Measurements from ENCODE around the gene CACNA1A. TPM values are rescaled to one million over a fixed set of nuclear protein-coding genes. Genes with fewer than 3 reads are reported as not detected.

CACNA1A gene
- total RNA-seq, 1 donor from 2014 or later = 16.5 TPM

DNA sequence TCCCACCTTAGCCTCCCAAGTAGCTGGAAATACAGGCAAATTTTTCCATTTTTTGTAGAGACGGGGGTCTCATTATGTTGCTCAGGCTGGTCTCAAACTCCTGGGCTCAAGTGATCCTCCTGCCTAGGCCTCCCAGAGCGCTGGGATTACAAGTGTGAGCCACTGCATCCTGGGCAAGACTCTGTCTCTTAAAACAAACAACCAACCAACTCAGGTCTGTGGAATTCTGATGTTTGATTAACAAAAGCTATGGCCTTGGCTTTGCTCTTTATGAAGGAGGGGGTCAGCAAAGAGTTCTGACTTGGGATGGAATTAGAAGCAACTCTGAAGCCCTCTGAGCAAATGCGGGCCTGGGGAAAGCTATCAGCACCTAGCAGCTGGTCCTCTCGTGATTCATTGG lies 238.4 kb downstream of the CACNA1A start:
- Histone ChIP-seq H3K27ac (no peak overlapping the region), H3K9me3 (ENCODE audit: low read depth) (no peaks in the 10 kb centered on the region), H3K4me1 (no peaks in the 10 kb centered on the region), H3K4me2 (no peak overlapping the region), H3K27me3 (no peaks in the 10 kb centered on the region), H3F3A (ENCODE audit: low read depth) (no peaks in the 10 kb centered on the region), H3K79me2 (ENCODE audit: low read depth) (no peaks in the 10 kb centered on the region), H3K9ac (no peak overlapping the region), H4K20me1 (ENCODE audit: low read depth) (no peaks in the 10 kb centered on the region), H3K4me3 (no peak overlapping the region), H2AFZ (replicated peaks) (no peak overlapping the region), H3K36me3 (no peaks in the 10 kb centered on the region)
- TF ChIP-seq EZH2 (IDR thresholded peaks at IDR 0.05) (no peak), EZH2phosphoT487 (IDR thresholded peaks at IDR 0.05) (no peak)
- TF ChIP-seq, protein P1, sequence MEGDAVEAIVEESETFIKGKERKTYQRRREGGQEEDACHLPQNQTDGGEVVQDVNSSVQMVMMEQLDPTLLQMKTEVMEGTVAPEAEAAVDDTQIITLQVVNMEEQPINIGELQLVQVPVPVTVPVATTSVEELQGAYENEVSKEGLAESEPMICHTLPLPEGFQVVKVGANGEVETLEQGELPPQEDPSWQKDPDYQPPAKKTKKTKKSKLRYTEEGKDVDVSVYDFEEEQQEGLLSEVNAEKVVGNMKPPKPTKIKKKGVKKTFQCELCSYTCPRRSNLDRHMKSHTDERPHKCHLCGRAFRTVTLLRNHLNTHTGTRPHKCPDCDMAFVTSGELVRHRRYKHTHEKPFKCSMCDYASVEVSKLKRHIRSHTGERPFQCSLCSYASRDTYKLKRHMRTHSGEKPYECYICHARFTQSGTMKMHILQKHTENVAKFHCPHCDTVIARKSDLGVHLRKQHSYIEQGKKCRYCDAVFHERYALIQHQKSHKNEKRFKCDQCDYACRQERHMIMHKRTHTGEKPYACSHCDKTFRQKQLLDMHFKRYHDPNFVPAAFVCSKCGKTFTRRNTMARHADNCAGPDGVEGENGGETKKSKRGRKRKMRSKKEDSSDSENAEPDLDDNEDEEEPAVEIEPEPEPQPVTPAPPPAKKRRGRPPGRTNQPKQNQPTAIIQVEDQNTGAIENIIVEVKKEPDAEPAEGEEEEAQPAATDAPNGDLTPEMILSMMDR (IDR thresholded peaks at IDR 0.05) = no peak
- H3K36me3 Mint-ChIP-seq = peaks cover 6% of the 10 kb centered on the region
- DNase-seq (ENCODE audit: low spot score) = no peak
- H3K9me3 Mint-ChIP-seq = peaks cover 21% of the 10 kb centered on the region
- no peak overlapping the region for H3K27ac Mint-ChIP-seq
- H3K4me3 Mint-ChIP-seq = no peak overlapping the region
- peaks cover 4% of the 10 kb centered on the region for H3K27me3 Mint-ChIP-seq (ENCODE audit: insufficient read depth, low read depth)
- H3K4me1 Mint-ChIP-seq = no peaks in the 10 kb centered on the region

GRCh38 chr19:13267131-13267530 lies 239.1 kb downstream of the CACNA1A start:
- no peak overlapping the region for H3K27ac Mint-ChIP-seq
- H3K9me3 ChIP-seq (ENCODE audit: low read depth) = no peaks in the 10 kb centered on the region

DNA sequence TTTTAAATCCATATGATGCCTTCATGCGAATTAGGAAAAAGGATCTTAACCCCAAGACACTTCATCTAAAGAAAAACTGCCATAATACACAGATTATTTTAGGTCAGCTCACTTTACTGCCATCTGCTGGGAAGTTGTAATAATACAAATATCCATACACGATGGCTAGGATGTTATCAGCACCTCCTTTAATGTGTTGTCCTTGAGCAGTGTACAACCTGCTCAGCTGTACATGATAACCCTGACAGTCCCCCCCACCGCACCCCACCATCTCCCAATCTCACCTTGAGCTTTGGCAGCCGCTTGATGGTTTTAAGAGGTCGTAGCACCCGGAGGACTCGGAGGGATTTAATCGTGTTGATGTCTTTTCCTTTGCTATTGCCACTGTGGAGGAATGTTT lies 243.8 kb downstream of the CACNA1A start:
- peak; percentile 22 for DNase-seq (ENCODE audit: low spot score)
- H3K9me3 ChIP-seq (ENCODE audit: low read depth) = no peaks in the 10 kb centered on the region

More at GRCh38 chr19:13267131-13267530, 239.1 kb downstream of the CACNA1A start:
- Histone ChIP-seq H3K9ac (no peak overlapping the region), H3K27ac (no peak overlapping the region), H3K4me2 (no peak overlapping the region), H3F3A (ENCODE audit: low read depth) (no peaks in the 10 kb centered on the region), H2AFZ (replicated peaks) (no peak overlapping the region), H3K79me2 (ENCODE audit: low read depth) (no peaks in the 10 kb centered on the region), H3K4me1 (no peaks in the 10 kb centered on the region), H3K4me3 (no peak overlapping the region), H3K27me3 (no peaks in the 10 kb centered on the region), H3K36me3 (no peaks in the 10 kb centered on the region), H4K20me1 (ENCODE audit: low read depth) (no peaks in the 10 kb centered on the region)
- Mint-ChIP-seq H3K36me3 (peaks cover 6% of the 10 kb centered on the region), H3K9me3 (peaks cover 16% of the 10 kb centered on the region), H3K27me3 (ENCODE audit: insufficient read depth, low read depth) (peaks cover 4% of the 10 kb centered on the region), H3K4me1 (no peaks in the 10 kb centered on the region), H3K4me3 (no peak overlapping the region)
- no peak for DNase-seq (ENCODE audit: low spot score)
- TF ChIP-seq, protein P1 (IDR thresholded peaks at IDR 0.05) = no peak
- TF ChIP-seq EZH2phosphoT487 (IDR thresholded peaks at IDR 0.05) (no peak), EZH2 (IDR thresholded peaks at IDR 0.05) (no peak)

More for the DNA sequence above, 243.8 kb downstream of the CACNA1A start:
- Mint-ChIP-seq H3K36me3 (no peaks in the 10 kb centered on the region), H3K27me3 (ENCODE audit: insufficient read depth, low read depth) (peaks cover 3% of the 10 kb centered on the region), H3K9me3 (no peaks in the 10 kb centered on the region), H3K4me3 (no peak overlapping the region), H3K27ac (no peak overlapping the region), H3K4me1 (no peaks in the 10 kb centered on the region)
- Histone ChIP-seq H4K20me1 (ENCODE audit: low read depth) (no peaks in the 10 kb centered on the region), H3K9ac (no peak overlapping the region), H3K36me3 (no peaks in the 10 kb centered on the region), H3K27ac (no peak overlapping the region), H3K4me2 (no peak overlapping the region), H2AFZ (replicated peaks) (no peak overlapping the region), H3K27me3 (no peaks in the 10 kb centered on the region), H3F3A (ENCODE audit: low read depth) (no peaks in the 10 kb centered on the region), H3K4me3 (no peak overlapping the region), H3K4me1 (no peaks in the 10 kb centered on the region), H3K79me2 (ENCODE audit: low read depth) (no peaks in the 10 kb centered on the region)
- TF ChIP-seq, protein P1 (IDR thresholded peaks at IDR 0.05) = peak; percentile 53
- TF ChIP-seq EZH2 (IDR thresholded peaks at IDR 0.05) = no peak

All from neural progenitor cell (in vitro differentiated cells).